Hepatocyte (in vitro differentiated cells): Measurements from ENCODE around the gene CPSF3. TPM values are rescaled to one million over a fixed set of nuclear protein-coding genes. Genes with fewer than 3 reads are reported as not detected.

ENCODE experiments used
- DNase-seq: peaks from one replicate; pipeline ENCODE4 v3.0.0-alpha.2; 2016; ENCODE audit warnings: low spot score
- H2AFZ ChIP-seq: fragments of 200-600 bp; sonication (generic); 2 replicates; pipeline ENCODE4 v1.6.0; 2016; ENCODE audit warnings: antibody characterized with exemption, mild to moderate bottlenecking
- H3K27ac ChIP-seq: fragments of 200-600 bp; sonication (generic); 2 replicates; pipeline ENCODE4 v1.5.1; 2016; ENCODE audit warnings: mild to moderate bottlenecking
- H3K27me3 ChIP-seq: fragments of 200-600 bp; sonication (generic); 2 replicates; pipeline ENCODE4 v1.6.1; 2016
- H3K36me3 ChIP-seq: fragments of 200-600 bp; sonication (generic); replicated peaks from 2 replicates; pipeline ENCODE4 v1.5.1; 2016; ENCODE audit warnings: low read depth; ENCODE audit not compliant: insufficient read depth
- H3K4me1 ChIP-seq: fragments of 200-600 bp; sonication (generic); 2 replicates; pipeline ENCODE4 v1.5.1; 2016; ENCODE audit warnings: mild to moderate bottlenecking, moderate library complexity; ENCODE audit not compliant: insufficient read depth
- H3K4me2 ChIP-seq: fragments of 200-600 bp; sonication (generic); 2 replicates; pipeline ENCODE4 v1.6.0; 2016
- H3K4me3 ChIP-seq: fragments of 200-600 bp; sonication (generic); 2 replicates; pipeline ENCODE4 v1.5.1; 2016; ENCODE audit warnings: mild to moderate bottlenecking
- H3K79me2 ChIP-seq: fragments of 200-600 bp; sonication (generic); 2 replicates; pipeline ENCODE4 v1.6.0; 2017; ENCODE audit warnings: mild to moderate bottlenecking
- H3K9me2 ChIP-seq: fragments of 200-600 bp; sonication (generic); replicated peaks from 2 replicates; pipeline ENCODE4 v1.6.0; 2017; ENCODE audit warnings: mild to moderate bottlenecking; ENCODE audit not compliant: insufficient read depth
- H3K9me3 ChIP-seq: fragments of 200-600 bp; sonication (generic); 2 replicates; pipeline ENCODE4 v1.5.1; 2016; ENCODE audit warnings: low read depth, mild to moderate bottlenecking
- H4K20me1 ChIP-seq: fragments of 200-600 bp; sonication (generic); 2 replicates; pipeline ENCODE4 v1.6.0; 2016; ENCODE audit warnings: mild to moderate bottlenecking; ENCODE audit not compliant: insufficient read depth, poor library complexity, severe bottlenecking
- EZH2 ChIP-seq: fragments of 200-600 bp; sonication (generic); IDR thresholded peaks from 2 replicates; pipeline ENCODE4 v1.6.1; 2016; ENCODE audit warnings: antibody characterized with exemption, mild to moderate bottlenecking, borderline replicate concordance
- EZH2phosphoT487 ChIP-seq: fragments of 200-600 bp; sonication (generic); IDR thresholded peaks from one replicate; pipeline ENCODE4 v1.6.1; 2018; ENCODE audit warnings: antibody characterized with exemption, mild to moderate bottlenecking, low read depth, moderate library complexity; ENCODE audit not compliant: unreplicated experiment, severe bottlenecking
- WGBS: methylation state at CpG from one replicate; pipeline ENCODE4 v1.1.6; 2016; ENCODE audit warnings: low lambda C conversion rate; ENCODE audit errors: missing lambda C conversion rate; 5-methylcytosine and 5-hydroxymethylcytosine counted together
- polyA plus RNA-seq: library from polyadenylated mRNA; unstranded; fragments of >200 nt; fragmentation: Nextera tagmentation; extraction: Ambion mirVana; gene quantifications from 2 replicates; pipeline ENCODE4 v1.2.1, GENCODE V29; 2016
- total RNA-seq: library from RNA; depleted of rRNA; stranded (reverse); fragments of >200 nt; gene quantifications from 2 replicates; pipeline ENCODE4 v1.2.3, GENCODE V29; 2014
- TF ChIP-seq, protein P1 (sequence below): fragments of 200-600 bp; sonication (generic); IDR thresholded peaks from 2 replicates; pipeline ENCODE4 v1.5.1; 2016; ENCODE audit warnings: antibody characterized with exemption, mild to moderate bottlenecking; ENCODE audit not compliant: poor library complexity

CPSF3 gene
- total and polyA plus RNA-seq, 2 experiments from 2014 or later: 23.9 to 38.7 TPM

- Histone ChIP-seq H3K9me3 (no peaks in the 10 kb centered on the region), H3K36me3 (no peaks in the 10 kb centered on the region), H4K20me1 (no peaks in the 10 kb centered on the region), H2AFZ (no peak overlapping the region), H3K79me2 (peaks cover 39% of the 10 kb centered on the region), H3K4me3 (no peak overlapping the region), H3K27me3 (no peaks in the 10 kb centered on the region), H3K9me2 (no peaks in the 10 kb centered on the region), H3K4me1 (no peaks in the 10 kb centered on the region), H3K4me2 (no peak overlapping the region), H3K27ac (no peak overlapping the region)
- TF ChIP-seq EZH2 (no peak), EZH2phosphoT487 (no peak)
- TF ChIP-seq, protein P1, sequence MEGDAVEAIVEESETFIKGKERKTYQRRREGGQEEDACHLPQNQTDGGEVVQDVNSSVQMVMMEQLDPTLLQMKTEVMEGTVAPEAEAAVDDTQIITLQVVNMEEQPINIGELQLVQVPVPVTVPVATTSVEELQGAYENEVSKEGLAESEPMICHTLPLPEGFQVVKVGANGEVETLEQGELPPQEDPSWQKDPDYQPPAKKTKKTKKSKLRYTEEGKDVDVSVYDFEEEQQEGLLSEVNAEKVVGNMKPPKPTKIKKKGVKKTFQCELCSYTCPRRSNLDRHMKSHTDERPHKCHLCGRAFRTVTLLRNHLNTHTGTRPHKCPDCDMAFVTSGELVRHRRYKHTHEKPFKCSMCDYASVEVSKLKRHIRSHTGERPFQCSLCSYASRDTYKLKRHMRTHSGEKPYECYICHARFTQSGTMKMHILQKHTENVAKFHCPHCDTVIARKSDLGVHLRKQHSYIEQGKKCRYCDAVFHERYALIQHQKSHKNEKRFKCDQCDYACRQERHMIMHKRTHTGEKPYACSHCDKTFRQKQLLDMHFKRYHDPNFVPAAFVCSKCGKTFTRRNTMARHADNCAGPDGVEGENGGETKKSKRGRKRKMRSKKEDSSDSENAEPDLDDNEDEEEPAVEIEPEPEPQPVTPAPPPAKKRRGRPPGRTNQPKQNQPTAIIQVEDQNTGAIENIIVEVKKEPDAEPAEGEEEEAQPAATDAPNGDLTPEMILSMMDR: no peak
- DNase-seq: no peak
- 93% methylated on average over 9 of the region's 9 CpGs for WGBS
These were observed 7.0 kb upstream of the CPSF3 start for GRCh38 chr2:9416267-9416961.

GRCh38 chr2:9416962-9417316 lies 6.5 kb upstream of the CPSF3 start:
- H3K36me3 ChIP-seq: no peaks in the 10 kb centered on the region
- no peaks in the 10 kb centered on the region for H3K9me2 ChIP-seq
- H4K20me1 ChIP-seq: no peaks in the 10 kb centered on the region
- no peak overlapping the region for H3K4me3 ChIP-seq
- H3K4me2 ChIP-seq: no peak overlapping the region
- H2AFZ ChIP-seq: no peak overlapping the region
- H3K9me3 ChIP-seq: no peaks in the 10 kb centered on the region
- no peak overlapping the region for H3K27ac ChIP-seq
- WGBS: 95% methylated on average over 7 of the region's 7 CpGs
- H3K79me2 ChIP-seq: peaks cover 44% of the 10 kb centered on the region
- peaks cover 3% of the 10 kb centered on the region for H3K4me1 ChIP-seq
- TF ChIP-seq EZH2: no peak
- TF ChIP-seq, protein P1: no peak
- TF ChIP-seq EZH2phosphoT487: no peak
- no peaks in the 10 kb centered on the region for H3K27me3 ChIP-seq
- DNase-seq: no peak

GRCh38 chr2:9417725-9418124 lies 5.7 kb upstream of the CPSF3 start:
- Histone ChIP-seq H3K4me2 (no peak overlapping the region), H3K27me3 (no peaks in the 10 kb centered on the region), H3K4me1 (peaks cover 10% of the 10 kb centered on the region), H3K9me2 (no peaks in the 10 kb centered on the region), H4K20me1 (no peaks in the 10 kb centered on the region), H3K9me3 (no peaks in the 10 kb centered on the region), H3K4me3 (no peak overlapping the region), H3K27ac (no peak overlapping the region), H3K36me3 (no peaks in the 10 kb centered on the region), H2AFZ (no peak overlapping the region), H3K79me2 (peaks cover 52% of the 10 kb centered on the region)
- no peak for DNase-seq
- TF ChIP-seq EZH2phosphoT487 (no peak), EZH2 (no peak)
- TF ChIP-seq, protein P1: no peak
- 86% methylated on average over 3 of the region's 3 CpGs for WGBS
